Measurements from ENCODE around the gene GPX4.

The GPX4 gene

GRCh38 chr19:1146858-1147780 lies 43.3 kb downstream of the GPX4 start:
- DNase-seq (ENCODE audit: insufficient read length, low spot score) (no peak), FAIRE-seq (no peak)

- no peak for DNase-seq (ENCODE audit: insufficient read length, low spot score)
- FAIRE-seq, result no peak
Measured at GRCh38 chr19:1147934-1148549, 44.2 kb downstream of the GPX4 start.

GRCh38 chr19:1149259-1150045 lies 45.7 kb downstream of the GPX4 start:
- FAIRE-seq, result no peak
- DNase-seq (ENCODE audit: insufficient read length, low spot score), result no peak

GRCh38 chr19:1150333-1151036 lies 46.7 kb downstream of the GPX4 start:
- DNase-seq (ENCODE audit: insufficient read length, low spot score) (no peak), FAIRE-seq (no peak)

DNA sequence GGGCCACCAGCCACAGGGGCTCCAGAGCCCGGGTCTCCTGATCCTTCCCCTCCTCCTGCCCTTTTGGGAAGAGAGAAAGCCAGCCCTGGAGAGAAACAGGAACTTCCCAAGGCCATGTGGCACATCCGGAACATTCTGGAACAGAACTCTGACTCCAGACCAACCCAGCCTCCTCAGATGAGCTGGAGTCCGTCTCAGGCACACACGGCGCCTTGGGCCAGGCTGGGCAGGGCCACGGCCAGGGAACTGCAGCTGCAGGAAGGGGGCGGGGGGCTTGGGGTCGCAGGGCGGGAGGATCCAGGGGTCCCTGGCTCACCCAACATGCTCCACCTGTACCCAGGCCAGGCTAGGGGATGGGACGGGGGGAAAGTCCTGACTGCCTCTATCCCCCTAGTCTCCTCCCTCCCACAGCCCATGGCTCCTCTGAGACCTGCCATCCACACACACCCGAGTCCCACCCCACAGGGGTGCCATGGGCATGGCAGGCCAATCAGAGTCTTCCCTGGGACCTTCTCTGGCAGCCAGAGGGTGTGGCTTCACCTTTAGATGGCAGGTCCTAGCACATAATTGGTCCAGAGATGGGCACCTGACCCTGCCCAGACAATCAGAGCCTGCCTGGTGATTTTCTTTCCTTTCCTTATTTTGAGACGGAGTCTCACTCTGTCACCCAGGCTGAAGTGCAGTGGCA lies 47.4 kb downstream of the GPX4 start:
- FAIRE-seq, result no peak
- DNase-seq (ENCODE audit: insufficient read length, low spot score), result no peak

DNA sequence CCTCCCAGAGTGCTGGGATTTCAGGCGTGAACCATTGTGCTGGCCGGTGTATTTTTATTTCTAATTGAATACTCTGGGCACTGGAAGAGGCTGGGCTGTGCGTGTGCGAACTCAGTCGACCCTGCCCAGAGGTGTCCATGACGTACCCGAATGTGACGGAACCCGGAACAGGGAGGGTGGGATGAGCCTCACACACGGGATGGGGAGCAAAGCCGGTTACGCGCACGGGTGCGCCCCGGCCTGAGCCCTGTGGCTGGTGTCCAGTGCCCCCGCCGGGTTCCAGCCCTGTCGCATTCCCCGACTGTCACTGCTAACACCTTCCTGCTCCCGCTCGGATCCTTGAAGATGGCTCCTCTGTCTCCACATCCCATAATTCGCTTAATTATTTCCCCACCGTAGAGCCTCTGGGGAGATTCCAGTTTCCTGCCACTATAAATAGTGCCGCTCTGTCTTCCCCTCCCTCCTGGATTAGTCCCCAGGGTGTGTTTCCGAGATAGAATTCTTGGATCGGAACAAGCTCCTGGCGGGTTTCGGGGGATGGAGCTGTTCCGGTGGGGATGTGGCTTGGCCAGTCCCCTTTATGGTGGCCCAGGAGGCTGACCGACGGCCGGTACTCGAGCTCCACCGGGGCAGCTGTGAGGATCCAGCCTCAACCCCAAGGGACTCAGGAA lies 48.3 kb downstream of the GPX4 start:
- DNase-seq (ENCODE audit: insufficient read length, low spot score) (no peak), FAIRE-seq (no peak)

- FAIRE-seq (no peak), DNase-seq (ENCODE audit: insufficient read length, low spot score) (no peak)
Measured at GRCh38 chr19:1153891-1154730, 50.3 kb downstream of the GPX4 start.

DNA sequence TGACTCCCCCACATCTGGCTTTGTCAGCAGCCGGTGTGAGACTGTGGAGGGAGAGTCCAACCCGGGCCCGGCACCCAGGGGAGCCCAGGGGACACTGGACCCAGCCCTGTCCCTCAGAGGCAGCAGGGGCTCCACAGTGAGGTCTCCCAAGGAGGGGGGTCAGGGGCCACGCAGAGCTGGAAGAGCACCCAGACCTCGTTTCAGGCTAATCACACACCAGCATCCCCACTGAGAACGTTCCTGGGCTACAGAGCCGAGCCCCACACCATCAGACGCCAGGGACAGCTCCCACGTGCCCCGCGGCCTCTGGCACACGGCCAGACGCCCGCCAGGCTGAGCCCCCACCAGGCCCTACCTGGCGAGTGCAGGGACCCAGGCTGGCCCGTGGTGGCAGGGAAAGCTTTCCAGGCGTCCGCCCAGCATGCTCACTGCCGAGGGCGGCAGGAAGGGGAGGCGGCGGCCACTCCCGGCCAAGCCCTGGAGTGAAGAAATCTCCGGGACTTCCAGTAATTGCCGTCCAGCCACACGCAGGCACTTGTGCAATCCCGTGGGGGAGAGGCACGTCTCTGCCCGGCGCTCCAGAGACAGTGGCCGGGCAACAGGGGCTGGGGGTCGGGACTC lies 51.0 kb downstream of the GPX4 start:
- DNase-seq (ENCODE audit: insufficient read length, low spot score), result peak; percentile 77

DNA sequence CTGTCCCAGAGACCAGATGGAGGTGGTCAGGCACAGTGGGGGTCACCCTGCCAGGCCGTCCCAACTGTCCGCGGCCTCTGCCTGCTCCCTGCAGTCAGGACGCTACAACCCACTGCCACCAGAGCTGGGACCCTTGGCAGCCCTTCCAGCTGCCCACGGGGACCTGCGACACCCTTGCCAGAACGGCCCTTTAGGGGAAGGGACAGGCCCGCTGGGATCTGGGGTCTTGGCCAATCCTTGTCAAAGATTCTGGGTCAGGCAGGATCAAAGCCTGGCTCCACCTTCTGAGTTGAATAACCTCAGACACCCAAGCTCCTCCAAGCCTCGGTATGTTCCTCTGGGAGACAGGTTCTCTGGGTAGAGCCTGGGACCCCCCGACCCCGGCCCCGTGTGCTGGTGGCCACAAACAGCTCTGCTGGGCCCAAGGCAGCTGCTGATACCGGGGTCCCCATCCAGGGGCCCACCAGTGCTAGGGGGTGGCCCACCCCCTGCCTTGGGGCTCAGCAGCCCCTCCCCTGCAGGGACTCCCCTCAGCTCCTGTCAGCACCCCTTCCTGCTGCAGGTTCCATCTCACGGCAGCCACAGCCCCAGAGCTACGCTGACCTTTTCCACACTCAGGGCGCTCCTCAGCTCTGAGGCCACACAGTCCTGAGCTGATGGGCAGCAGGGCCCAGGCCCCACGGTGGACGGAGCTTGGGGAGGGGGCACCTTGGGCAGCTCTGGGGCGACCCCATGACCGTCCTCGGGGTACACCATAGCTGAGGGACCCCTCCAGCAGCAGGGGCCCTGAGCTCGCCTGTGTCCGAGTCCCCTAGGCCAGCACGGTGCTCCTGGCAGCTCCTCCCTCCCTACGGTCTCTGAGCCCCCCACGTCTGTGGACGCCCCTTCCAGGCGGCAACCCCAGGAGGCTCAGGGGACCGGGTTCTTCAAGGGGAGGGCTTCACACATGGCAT lies 51.8 kb downstream of the GPX4 start:
- DNase-seq (ENCODE audit: insufficient read length, low spot score) (no peak), FAIRE-seq (no peak)

More for the DNA sequence above, 51.0 kb downstream of the GPX4 start:
- FAIRE-seq, result no peak
